DND-41 (cell line): ENCODE results near the gene DAZAP1.

Experiments used
- CTCF ChIP-seq: IDR thresholded peaks from 2 replicates; pipeline ENCODE4 v1.5.1; 2012; ENCODE audit warnings: borderline replicate concordance, low read length, moderate library complexity, mild to moderate bottlenecking; ENCODE audit not compliant: poor library complexity, severe bottlenecking; ENCODE audit errors: extremely low read depth
- EZH2 ChIP-seq: IDR thresholded peaks from 3 replicates; pipeline ENCODE4 v1.6.1; 2012; ENCODE audit warnings: borderline replicate concordance, low read depth, mild to moderate bottlenecking, moderate library complexity, low read length, inconsistent platforms; ENCODE audit not compliant: severe bottlenecking

GRCh38 chr19:1481224-1481892, 74.0 kb downstream of the DAZAP1 start:
- no peak for TF ChIP-seq EZH2
- TF ChIP-seq CTCF = no peak
